ENCODE measurements around the gene TNFRSF18. TPM values are rescaled to one million over a fixed set of nuclear protein-coding genes. Genes with fewer than 3 reads are reported as not detected.
"Not testable (repeated sequence)": the region's sequence is repeated elsewhere in the genome, so short reads cannot be mapped to it uniquely, and the experiment has no call there.

Gene TNFRSF18
- total RNA-seq, 4 donors from 2014 or later: 0.44 to 2.8 (median 1.7) TPM; not detected in 1

- DNase-seq (ENCODE audit: low spot score): no peak
- ATAC-seq (ENCODE audit: low FRiP score): no peak
- no peak for TF ChIP-seq CTCF (IDR thresholded peaks at IDR 0.05)
Measured at GRCh38 chr1:1197188-1197500, 9.2 kb downstream of the TNFRSF18 start.

GRCh38 chr1:1196431-1197187, 9.8 kb downstream of the TNFRSF18 start:
- ATAC-seq (ENCODE audit: low FRiP score): no peak

GRCh38 chr1:1195726-1196125, 10.7 kb downstream of the TNFRSF18 start:
- not testable (repeated sequence) for DNase-seq (ENCODE audit: low spot score); ATAC-seq (ENCODE audit: low FRiP score)

More at GRCh38 chr1:1196431-1197187, 9.8 kb downstream of the TNFRSF18 start:
- no peak for DNase-seq (ENCODE audit: low spot score)
- no peak for TF ChIP-seq CTCF (IDR thresholded peaks at IDR 0.05)

GRCh38 chr1:1194723-1195122, 11.7 kb downstream of the TNFRSF18 start:
- TF ChIP-seq CTCF (IDR thresholded peaks at IDR 0.05): no peak
- no peak for ATAC-seq (ENCODE audit: low FRiP score)
- no peak for DNase-seq (ENCODE audit: low spot score)

GRCh38 chr1:1191734-1192133, 14.7 kb downstream of the TNFRSF18 start:
- ATAC-seq (ENCODE audit: low FRiP score): no peak

GRCh38 chr1:1189111-1189510, 17.3 kb downstream of the TNFRSF18 start:
- no peak for DNase-seq (ENCODE audit: low spot score)
- no peak for ATAC-seq (ENCODE audit: low FRiP score)
- TF ChIP-seq CTCF (IDR thresholded peaks at IDR 0.05): no peak

More at GRCh38 chr1:1191734-1192133, 14.7 kb downstream of the TNFRSF18 start:
- DNase-seq (ENCODE audit: low spot score): no peak
- TF ChIP-seq CTCF (IDR thresholded peaks at IDR 0.05): no peak

GRCh38 chr1:1187938-1188337, 18.5 kb downstream of the TNFRSF18 start:
- no peak for TF ChIP-seq CTCF (IDR thresholded peaks at IDR 0.05)
- ATAC-seq (ENCODE audit: low FRiP score): no peak

More at GRCh38 chr1:1187938-1188337, 18.5 kb downstream of the TNFRSF18 start:
- no peak for DNase-seq (ENCODE audit: low spot score)

Data from omental fat pad (tissue), 4 donors.